Measurements from ENCODE around the gene FMN1. TPM values are rescaled to one million over a fixed set of nuclear protein-coding genes. Genes with fewer than 3 reads are reported as not detected.

FMN1 gene
- total RNA-seq, 4 donors from 2014 or later, result 32.6 to 102 (median 63.0) TPM

GRCh38 chr15:33043636-33044035 is 150.9 kb downstream of the FMN1 start:
- WGBS, 2 donors (ENCODE audit: low coverage in 1 of 2), result 78 to 100% methylated on average over 1 to 4 of the region's 4 CpGs
- no peak overlapping the region for H3K4me3 ChIP-seq
- intact Hi-C loops (cut with DNase I; ENCODE audit: low total_unique reads), result no loop called here
- no peaks in the 10 kb centered on the region for H3K36me3 ChIP-seq
- no peak overlapping the region for H3K27ac ChIP-seq
- DNase-seq, result no peak
- no peaks in the 10 kb centered on the region for H3K27me3 ChIP-seq
- no peaks in the 10 kb centered on the region for H3K4me1 ChIP-seq
- TF ChIP-seq POLR2A (IDR thresholded peaks at IDR 0.05) (no peak), POLR2AphosphoS5 (IDR thresholded peaks at IDR 0.05) (no peak), CTCF (IDR thresholded peaks at IDR 0.05) (no peak), EP300 (IDR thresholded peaks at IDR 0.05; ENCODE audit: low read depth) (no peak)
- in situ Hi-C loops (cut with MboI; ENCODE audit: low pct_ligation_motif_present in 1 of 4, low pct_unique_long_range_greater_than_20kb in 1 of 4, low sequenced_read_pairs in 3 of 4), result no loop called here
- H3K9me3 ChIP-seq, result no peaks in the 10 kb centered on the region

GRCh38 chr15:33040496-33040895 is 154.0 kb downstream of the FMN1 start:
- H3K9me3 ChIP-seq, result no peaks in the 10 kb centered on the region
- 87 to 100% methylated on average over 1 of the region's 1 CpG for WGBS, 2 donors (ENCODE audit: low coverage in 1 of 2)
- intact Hi-C loops (cut with DNase I; ENCODE audit: low total_unique reads) (no loop called here), in situ Hi-C loops (cut with MboI; ENCODE audit: low pct_ligation_motif_present in 1 of 4, low pct_unique_long_range_greater_than_20kb in 1 of 4, low sequenced_read_pairs in 3 of 4) (no loop called here)
- no peak overlapping the region for H3K27ac ChIP-seq
- H3K4me1 ChIP-seq, result peaks cover 0 to 19% (median 6%) of the 10 kb centered on the region in 4 donors
- no peaks in the 10 kb centered on the region for H3K36me3 ChIP-seq
- TF ChIP-seq POLR2AphosphoS5 (IDR thresholded peaks at IDR 0.05) (no peak), EP300 (IDR thresholded peaks at IDR 0.05; ENCODE audit: low read depth) (no peak), CTCF (IDR thresholded peaks at IDR 0.05) (no peak), POLR2A (IDR thresholded peaks at IDR 0.05) (no peak)
- DNase-seq, result no peak
- no peaks in the 10 kb centered on the region for H3K27me3 ChIP-seq
- no peak overlapping the region for H3K4me3 ChIP-seq

- Histone ChIP-seq H3K9me3 (no peaks in the 10 kb centered on the region), H3K36me3 (no peaks in the 10 kb centered on the region), H3K27me3 (no peaks in the 10 kb centered on the region), H3K27ac (peak overlapping the region; percentile 60 to 70 (median 68)), H3K4me3 (no peak overlapping the region), H3K4me1 (peaks cover 0 to 46% (median 16%) of the 10 kb centered on the region in 4 donors)
- DNase-seq, result peak; percentile 45
- TF ChIP-seq CTCF (IDR thresholded peaks at IDR 0.05) (no peak), EP300 (IDR thresholded peaks at IDR 0.05; ENCODE audit: low read depth) (no peak), POLR2AphosphoS5 (IDR thresholded peaks at IDR 0.05) (no peak), POLR2A (IDR thresholded peaks at IDR 0.05) (no peak)
- intact Hi-C loops (cut with DNase I; ENCODE audit: low total_unique reads) (no loop called here), in situ Hi-C loops (cut with MboI; ENCODE audit: low pct_ligation_motif_present in 1 of 4, low pct_unique_long_range_greater_than_20kb in 1 of 4, low sequenced_read_pairs in 3 of 4) (no loop called here)
Observed at GRCh38 chr15:33034588-33034987, 159.9 kb downstream of the FMN1 start.

- no peak overlapping the region for H3K4me3 ChIP-seq
- H3K36me3 ChIP-seq, result no peaks in the 10 kb centered on the region
- H3K27ac ChIP-seq, result no peak overlapping the region
- no peak for DNase-seq
- intact Hi-C loops (cut with DNase I; ENCODE audit: low total_unique reads) (no loop called here), in situ Hi-C loops (cut with MboI; ENCODE audit: low pct_ligation_motif_present in 1 of 4, low pct_unique_long_range_greater_than_20kb in 1 of 4, low sequenced_read_pairs in 3 of 4) (no loop called here)
- 80 to 92% methylated on average over 4 of the region's 4 CpGs for WGBS, 2 donors (ENCODE audit: low coverage in 1 of 2)
- H3K27me3 ChIP-seq, result no peaks in the 10 kb centered on the region
- H3K9me3 ChIP-seq, result no peaks in the 10 kb centered on the region
- no peak for TF ChIP-seq POLR2AphosphoS5 (IDR thresholded peaks at IDR 0.05)
- no peak for TF ChIP-seq CTCF (IDR thresholded peaks at IDR 0.05)
- no peak for TF ChIP-seq EP300 (IDR thresholded peaks at IDR 0.05; ENCODE audit: low read depth)
- no peak for TF ChIP-seq POLR2A (IDR thresholded peaks at IDR 0.05)
- peaks cover 0 to 58% (median 31%) of the 10 kb centered on the region in 4 donors for H3K4me1 ChIP-seq
Observed at GRCh38 chr15:33032053-33032452, 162.5 kb downstream of the FMN1 start.

Data from transverse colon (tissue), 4 donors.